HL-60 (cell line): ENCODE data around the gene MMAB.

Experiments used
- DNase-seq, 2 experiments: peaks; one replicate each; pipeline ENCODE4 v3.0.0-alpha.2; 2010 to 2020; ENCODE audit warnings: low read depth in 1 of 2, low spot score in 1 of 2
- H3K27ac ChIP-seq: fragments of 250-450 bp; sonication (Bioruptor Pico); replicated peaks from 2 replicates; pipeline ENCODE4 v1.5.1; 2020; ENCODE audit warnings: mild to moderate bottlenecking, moderate library complexity
- H3K27me3 ChIP-seq: fragments of 250-450 bp; sonication (Bioruptor Pico); 2 replicates; pipeline ENCODE4 v1.5.1; 2021; ENCODE audit warnings: mild to moderate bottlenecking, moderate library complexity; ENCODE audit not compliant: insufficient read depth, poor library complexity, severe bottlenecking
- H3K4me3 ChIP-seq: replicated peaks from 2 replicates; pipeline ENCODE4 v1.5.1; 2011; ENCODE audit warnings: mild to moderate bottlenecking, control low read depth, low read length; ENCODE audit not compliant: insufficient read depth
- GABPA ChIP-seq: IDR thresholded peaks from 2 replicates; pipeline ENCODE4 v1.6.1; 2012; ENCODE audit warnings: low read depth
- POLR2AphosphoS5 ChIP-seq: IDR thresholded peaks from 2 replicates; pipeline ENCODE4 v1.6.1; 2012; ENCODE audit warnings: low read depth
- REST ChIP-seq: IDR thresholded peaks from 2 replicates; pipeline ENCODE4 v1.6.1; 2012; ENCODE audit warnings: low read depth; ENCODE audit not compliant: insufficient replicate concordance
- SPI1 ChIP-seq: IDR thresholded peaks from 2 replicates; pipeline ENCODE4 v1.6.1; 2012; ENCODE audit warnings: low read depth, mild to moderate bottlenecking, borderline replicate concordance
- long read RNA-seq: library from polyadenylated mRNA; unstranded; transcript quantifications from one replicate; pipeline ENCODE4 v2.0.0, GENCODE V29; 2020
- TF ChIP-seq, protein P1 (sequence below): IDR thresholded peaks from one replicate; pipeline ENCODE4 v1.5.1; 2011; ENCODE audit warnings: low read length, control low read depth, inconsistent platforms; ENCODE audit not compliant: insufficient read depth

MMAB gene
- long read RNA-seq, full-length matches to known transcripts: 33 of 49 reads
- long read RNA-seq, partial matches to known transcripts: 2 of 49 reads
- long read RNA-seq, other reads (novel, unspliced or antisense): 14 of 49 reads

DNA sequence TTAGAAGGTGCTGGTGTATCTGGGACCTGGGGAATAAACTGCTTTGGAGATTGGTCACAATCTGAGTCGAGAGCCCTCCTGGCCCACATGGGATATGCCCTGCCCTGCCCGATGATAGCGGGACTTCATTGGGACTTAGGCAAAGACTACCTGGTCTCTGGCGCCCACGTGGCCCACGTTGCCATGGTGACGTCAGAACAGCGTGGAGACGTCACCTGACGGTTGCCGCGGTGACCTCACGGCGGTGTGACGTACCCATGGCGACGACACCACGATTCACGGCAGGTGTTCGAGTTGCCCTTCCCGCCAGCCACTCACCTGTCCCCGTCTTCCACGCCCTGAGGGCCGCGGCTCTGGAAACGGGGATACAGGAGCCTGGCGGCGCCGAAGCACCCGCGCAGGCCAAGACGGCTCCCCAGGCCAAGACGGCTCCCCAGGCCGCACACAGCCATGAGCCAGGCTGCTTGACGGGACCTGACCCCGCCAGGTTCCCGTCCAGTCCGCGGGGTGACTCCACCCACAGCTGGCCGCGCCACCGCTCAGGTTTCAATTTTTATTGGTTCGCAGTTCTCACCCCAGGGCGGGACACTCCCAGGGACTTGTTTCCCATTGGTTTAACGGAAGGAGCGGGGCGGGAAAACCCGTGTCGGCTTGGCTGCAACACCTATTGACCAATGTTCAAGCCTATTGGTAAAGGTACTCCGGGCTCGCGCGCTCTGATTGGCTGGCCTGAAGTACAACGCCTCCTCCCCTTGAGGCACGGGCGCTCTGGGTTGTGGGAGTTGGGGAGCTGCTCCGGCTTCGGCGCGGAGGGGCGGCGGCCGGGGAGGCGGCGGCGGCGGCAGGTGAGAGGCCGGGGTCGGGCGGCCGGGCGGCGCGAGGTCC lies at the start of gene MMAB, which contains the start of gene MVK:
Gene MMAB (minus strand): TSS at position 476 of the 885 bp plus-strand sequence. CDS start 24 bp downstream, at position 452.
Gene MVK (plus strand): TSS at position 766 of the 885 bp plus-strand sequence. CDS start 1,029 bp downstream, outside the sequence.
- peak; percentile 99 to 100 for DNase-seq
- no peaks in the 10 kb centered on the region for H3K27me3 ChIP-seq
- peak within 1 kb of the TSS; percentile 73 for H3K4me3 ChIP-seq
- peak within 1 kb of the TSS; percentile 94 for H3K27ac ChIP-seq
- TF ChIP-seq GABPA: 0 out of 2 replicates have a peak, but pooled peaks have one; percentile 6
- peak; percentile 83 for TF ChIP-seq POLR2AphosphoS5
- TF ChIP-seq SPI1: no peak; the same call in 1 of the 2 replicates
- TF ChIP-seq REST: peak; percentile 17

- Histone ChIP-seq H3K27ac (no peak overlapping the region), H3K27me3 (peaks cover 19% of the 10 kb centered on the region), H3K4me3 (no peak overlapping the region)
- DNase-seq: no peak
- TF ChIP-seq REST: no peak
- no peak for TF ChIP-seq SPI1
- TF ChIP-seq GABPA: no peak
- no peak for TF ChIP-seq POLR2AphosphoS5
- TF ChIP-seq, protein P1, sequence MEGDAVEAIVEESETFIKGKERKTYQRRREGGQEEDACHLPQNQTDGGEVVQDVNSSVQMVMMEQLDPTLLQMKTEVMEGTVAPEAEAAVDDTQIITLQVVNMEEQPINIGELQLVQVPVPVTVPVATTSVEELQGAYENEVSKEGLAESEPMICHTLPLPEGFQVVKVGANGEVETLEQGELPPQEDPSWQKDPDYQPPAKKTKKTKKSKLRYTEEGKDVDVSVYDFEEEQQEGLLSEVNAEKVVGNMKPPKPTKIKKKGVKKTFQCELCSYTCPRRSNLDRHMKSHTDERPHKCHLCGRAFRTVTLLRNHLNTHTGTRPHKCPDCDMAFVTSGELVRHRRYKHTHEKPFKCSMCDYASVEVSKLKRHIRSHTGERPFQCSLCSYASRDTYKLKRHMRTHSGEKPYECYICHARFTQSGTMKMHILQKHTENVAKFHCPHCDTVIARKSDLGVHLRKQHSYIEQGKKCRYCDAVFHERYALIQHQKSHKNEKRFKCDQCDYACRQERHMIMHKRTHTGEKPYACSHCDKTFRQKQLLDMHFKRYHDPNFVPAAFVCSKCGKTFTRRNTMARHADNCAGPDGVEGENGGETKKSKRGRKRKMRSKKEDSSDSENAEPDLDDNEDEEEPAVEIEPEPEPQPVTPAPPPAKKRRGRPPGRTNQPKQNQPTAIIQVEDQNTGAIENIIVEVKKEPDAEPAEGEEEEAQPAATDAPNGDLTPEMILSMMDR: no peak
Measured at GRCh38 chr12:109621901-109622364, 48.6 kb upstream of the MMAB start.

- DNase-seq: no peak
Measured at GRCh38 chr12:109621211-109621694, 47.9 kb upstream of the MMAB start.

More at GRCh38 chr12:109621211-109621694, 47.9 kb upstream of the MMAB start:
- H3K27me3 ChIP-seq: peaks cover 19% of the 10 kb centered on the region
- no peak overlapping the region for H3K27ac ChIP-seq
- no peak overlapping the region for H3K4me3 ChIP-seq
- TF ChIP-seq, protein P1: no peak
- TF ChIP-seq REST (no peak), POLR2AphosphoS5 (no peak), GABPA (no peak), SPI1 (no peak)
